ENCODE measurements around the gene BARHL1.

GRCh38 chr9:132638240-132638639 is 55.8 kb downstream of the BARHL1 start:
- TF ChIP-seq, protein P1, sequence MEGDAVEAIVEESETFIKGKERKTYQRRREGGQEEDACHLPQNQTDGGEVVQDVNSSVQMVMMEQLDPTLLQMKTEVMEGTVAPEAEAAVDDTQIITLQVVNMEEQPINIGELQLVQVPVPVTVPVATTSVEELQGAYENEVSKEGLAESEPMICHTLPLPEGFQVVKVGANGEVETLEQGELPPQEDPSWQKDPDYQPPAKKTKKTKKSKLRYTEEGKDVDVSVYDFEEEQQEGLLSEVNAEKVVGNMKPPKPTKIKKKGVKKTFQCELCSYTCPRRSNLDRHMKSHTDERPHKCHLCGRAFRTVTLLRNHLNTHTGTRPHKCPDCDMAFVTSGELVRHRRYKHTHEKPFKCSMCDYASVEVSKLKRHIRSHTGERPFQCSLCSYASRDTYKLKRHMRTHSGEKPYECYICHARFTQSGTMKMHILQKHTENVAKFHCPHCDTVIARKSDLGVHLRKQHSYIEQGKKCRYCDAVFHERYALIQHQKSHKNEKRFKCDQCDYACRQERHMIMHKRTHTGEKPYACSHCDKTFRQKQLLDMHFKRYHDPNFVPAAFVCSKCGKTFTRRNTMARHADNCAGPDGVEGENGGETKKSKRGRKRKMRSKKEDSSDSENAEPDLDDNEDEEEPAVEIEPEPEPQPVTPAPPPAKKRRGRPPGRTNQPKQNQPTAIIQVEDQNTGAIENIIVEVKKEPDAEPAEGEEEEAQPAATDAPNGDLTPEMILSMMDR (IDR thresholded peaks at IDR 0.05; ENCODE audit: extremely low read depth in 1 of 2, insufficient read depth in 1 of 2, low read depth in 1 of 2, low read length in 2 of 2): no peak
- TF ChIP-seq EZH2 (IDR thresholded peaks at IDR 0.05; ENCODE audit: borderline replicate concordance, low read depth, low read length, severe bottlenecking): no peak
- TF ChIP-seq, protein P2, sequence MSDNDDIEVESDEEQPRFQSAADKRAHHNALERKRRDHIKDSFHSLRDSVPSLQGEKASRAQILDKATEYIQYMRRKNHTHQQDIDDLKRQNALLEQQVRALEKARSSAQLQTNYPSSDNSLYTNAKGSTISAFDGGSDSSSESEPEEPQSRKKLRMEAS (IDR thresholded peaks at IDR 0.05; ENCODE audit: insufficient read depth, insufficient read length): no peak
- TF ChIP-seq POLR2A (IDR thresholded peaks at IDR 0.05; ENCODE audit: low read depth, low read length): no peak
- TF ChIP-seq POLR2AphosphoS5 (IDR thresholded peaks at IDR 0.05; ENCODE audit: insufficient read depth, low read depth, low read length): no peak
- TF ChIP-seq MYC (IDR thresholded peaks at IDR 0.05; ENCODE audit: low read depth, low read length): no peak
- TF ChIP-seq FOS (IDR thresholded peaks at IDR 0.05; ENCODE audit: borderline replicate concordance, insufficient read depth, low read length): no peak
- TF ChIP-seq JUN (IDR thresholded peaks at IDR 0.05; ENCODE audit: borderline replicate concordance, insufficient read depth, insufficient read length, low read depth): no peak

All from endothelial cell of umbilical vein (primary cell).